Ishikawa (cell line): ENCODE results near the gene ALMS1.
A peak's percentile ranks its signal among the peaks of the same experiment; 100 is the strongest.

Experiments used
- CEBPB ChIP-seq: IDR thresholded peaks from 2 replicates; pipeline ENCODE4 v1.6.1; 2012
- CREB1 ChIP-seq: IDR thresholded peaks from 2 replicates; pipeline ENCODE4 v1.6.1; 2012; ENCODE audit warnings: low read depth
- EGR1 ChIP-seq: IDR thresholded peaks from 2 replicates; pipeline ENCODE4 v1.6.1; 2012
- EP300 ChIP-seq: IDR thresholded peaks from 2 replicates; pipeline ENCODE4 v1.6.1; 2012; ENCODE audit warnings: borderline replicate concordance
- FOXM1 ChIP-seq: IDR thresholded peaks from 2 replicates; pipeline ENCODE4 v1.6.1; 2012; ENCODE audit warnings: low read depth, borderline replicate concordance
- MAX ChIP-seq: IDR thresholded peaks from 2 replicates; pipeline ENCODE4 v1.6.1; 2012
- NFIC ChIP-seq: IDR thresholded peaks from 2 replicates; pipeline ENCODE4 v1.6.1; 2012
- RAD21 ChIP-seq: IDR thresholded peaks from 2 replicates; pipeline ENCODE4 v1.6.1; 2012; ENCODE audit warnings: low read depth
- REST ChIP-seq: IDR thresholded peaks from 2 replicates; pipeline ENCODE4 v1.6.1; 2012; ENCODE audit warnings: low read depth, mild to moderate bottlenecking
- TAF1 ChIP-seq: IDR thresholded peaks from 2 replicates; pipeline ENCODE4 v1.6.1; 2012; ENCODE audit warnings: low read depth, mild to moderate bottlenecking
- TCF12 ChIP-seq: IDR thresholded peaks from 2 replicates; pipeline ENCODE4 v1.6.1; 2012; ENCODE audit warnings: low read depth
- TEAD4 ChIP-seq: IDR thresholded peaks from 2 replicates; pipeline ENCODE4 v1.6.1; 2012
- USF1 ChIP-seq: IDR thresholded peaks from 2 replicates; pipeline ENCODE4 v1.6.1; 2012
- YY1 ChIP-seq: IDR thresholded peaks from 2 replicates; pipeline ENCODE4 v1.6.1; 2012; ENCODE audit warnings: low read depth
- ZBTB7A ChIP-seq: IDR thresholded peaks from 2 replicates; pipeline ENCODE4 v1.6.1; 2012; ENCODE audit warnings: low read depth

ALMS1 gene

GRCh38 chr2:73385504-73386341 lies at the start of gene ALMS1:
Gene ALMS1 (plus strand): TSS chr2:73385836. CDS start chr2:73385869, 33 bp downstream.
- TF ChIP-seq TAF1 (peak; percentile 74), MAX (peak; percentile 48; the same call in 1 of the 2 replicates), RAD21 (no peak), CREB1 (0 out of 2 replicates have a peak, but pooled peaks have one; percentile 39), USF1 (peak; percentile 24; the same call in 1 of the 2 replicates), EP300 (no peak), CEBPB (no peak), TCF12 (peak; percentile 2; the same call in 1 of the 2 replicates), NFIC (no peak), REST (no peak), TEAD4 (no peak), YY1 (peak; percentile 56; the same call in 1 of the 2 replicates), FOXM1 (no peak), EGR1 (peak; percentile 71), ZBTB7A (no peak; the same call in 1 of the 2 replicates)

- TF ChIP-seq EGR1 (no peak), YY1 (no peak), TEAD4 (no peak), MAX (no peak), REST (no peak), RAD21 (no peak), NFIC (no peak), TCF12 (no peak), CREB1 (no peak)
These were observed 47.8 kb upstream of the ALMS1 start for GRCh38 chr2:73337828-73338227.

GRCh38 chr2:73339201-73339600 lies 46.4 kb upstream of the ALMS1 start:
- TF ChIP-seq TEAD4: no peak
- no peak for TF ChIP-seq YY1
- TF ChIP-seq CREB1: no peak
- no peak for TF ChIP-seq REST
- TF ChIP-seq EGR1: no peak
- TF ChIP-seq MAX: no peak
- TF ChIP-seq FOXM1: no peak
- TF ChIP-seq USF1: no peak
- no peak for TF ChIP-seq RAD21
- no peak for TF ChIP-seq EP300

- no peak for TF ChIP-seq CEBPB
- TF ChIP-seq USF1: no peak
- TF ChIP-seq TEAD4: no peak
- no peak for TF ChIP-seq CREB1
- no peak for TF ChIP-seq EP300
These were observed 44.6 kb upstream of the ALMS1 start for GRCh38 chr2:73341039-73341438.
